K562 (cell line): ENCODE measurements around the gene HACD1. TPM values are rescaled to one million over a fixed set of nuclear protein-coding genes. Genes with fewer than 3 reads are reported as not detected.

Source experiments
- ATF1 ChIP-seq, 2 experiments: fragments of 450-650 bp in 1 of 2; IDR thresholded peaks; 2 replicates each; pipeline ENCODE4 v1.6.1; 2016; ENCODE audit warnings: missing compliant biosample characterization in 1 of 2, missing genetic modification characterization in 1 of 2
- BCL6 ChIP-seq: fragments of 250-450 bp; sonication (Bioruptor Pico); IDR thresholded peaks from 2 replicates; pipeline ENCODE4 v1.4.0; 2020
- CREM ChIP-seq: IDR thresholded peaks from 2 replicates; pipeline ENCODE4 v1.6.1; 2014; ENCODE audit warnings: antibody characterized with exemption, low read depth
- CTBP1 ChIP-seq: fragments of 450-650 bp; IDR thresholded peaks from 2 replicates; pipeline ENCODE4 v1.6.1; 2016; ENCODE audit warnings: borderline replicate concordance
- ETV5 ChIP-seq: sonication (generic); formaldehyde crosslinking; IDR thresholded peaks from 2 replicates; pipeline ENCODE4 v1.4.0; 2020; ENCODE audit warnings: low read depth, mild to moderate bottlenecking, missing genetic modification reagents
- MCM7 ChIP-seq, 2 experiments: fragments of 450-650 bp; IDR thresholded peaks; 2 replicates each; pipeline ENCODE4 v1.6.1; 2016 to 2018
- SMAD1 ChIP-seq: fragments of 150-350 bp; IDR thresholded peaks from 2 replicates; pipeline ENCODE4 v1.6.1; 2014; ENCODE audit warnings: low read length, low read depth; ENCODE audit not compliant: partially characterized antibody
- SMARCB1 ChIP-seq: IDR thresholded peaks from 2 replicates; pipeline ENCODE4 v1.6.1; 2011; ENCODE audit warnings: improper control_type of control experiment, low read depth; ENCODE audit not compliant: insufficient read length
- TEAD2 ChIP-seq: fragments of 450-650 bp; IDR thresholded peaks from 2 replicates; pipeline ENCODE4 v1.6.1; 2016; ENCODE audit warnings: missing genetic modification characterization, control low read depth, missing compliant biosample characterization
- ZNF23 ChIP-seq: fragments of 250-450 bp; sonication (Bioruptor Pico); IDR thresholded peaks from 2 replicates; pipeline ENCODE4 v1.4.0; 2020; ENCODE audit warnings: mild to moderate bottlenecking
- ZNF436 ChIP-seq: fragments of 250-450, 450-650 bp; sonication (Bioruptor Pico); formaldehyde crosslinking; IDR thresholded peaks from 2 replicates; pipeline ENCODE4 v1.7.0; 2020; ENCODE audit warnings: mild to moderate bottlenecking
- ZNF766 ChIP-seq: fragments of 200-800 bp; sonication (Bioruptor generic); conservative IDR thresholded peaks from 2 replicates; pipeline ENCODE4 v1.6.1; 2016; ENCODE audit warnings: missing genetic modification characterization, missing compliant biosample characterization
- polyA plus RNA-seq, 8 experiments: library from polyadenylated mRNA; depleted of rRNA in 4 of 8; stranded (reverse) in 5 of 8; unstranded in 3 of 8; fragments of >200 nt; fragmentation: Nextera tagmentation in 2 of 8; fragmentation: Illumina TruSeq in 1 of 8; extraction: Ambion mirVana in 2 of 8; extraction: Trizol in 1 of 8; gene quantifications; 2 replicates each; pipeline versions ENCODE4 v1.2.1 to v1.2.3, GENCODE V29; 2011 to 2014; ENCODE audit warnings: inconsistent platforms in 1 of 8, missing spikeins in 1 of 8
- total RNA-seq, 7 experiments: library from RNA; depleted of rRNA in 6 of 7; stranded (reverse); fragments of >200 nt in 6 of 7; fragmentation: Illumina TruSeq in 2 of 7; extraction: Trizol in 2 of 7; gene quantifications; 2 replicates each; pipeline versions ENCODE4 v1.2.1 to v1.2.3, GENCODE V29; 2011 to 2021; ENCODE audit warnings: low replicate concordance in 1 of 7
- TF ChIP-seq, protein P1 (sequence below): fragments of 250-450 bp; sonication (Bioruptor Pico); IDR thresholded peaks from 2 replicates; pipeline ENCODE4 v1.9.0; 2021; ENCODE audit warnings: mild to moderate bottlenecking, inconsistent platforms
- TF ChIP-seq, protein P2 (sequence below): fragments of 250-450 bp; sonication (Bioruptor Pico); IDR thresholded peaks from 2 replicates; pipeline ENCODE4 v1.4.0; 2020
- TF ChIP-seq, protein P3 (sequence below): sonication (generic); formaldehyde crosslinking; IDR thresholded peaks from 2 replicates; pipeline ENCODE4 v1.8.0; 2022; ENCODE audit warnings: mild to moderate bottlenecking, low read depth, missing genetic modification reagents
- TF ChIP-seq, protein P4 (sequence below): fragments of 450-650 bp; formaldehyde crosslinking; IDR thresholded peaks from 2 replicates; pipeline ENCODE4 v1.4.0; 2020; ENCODE audit warnings: mild to moderate bottlenecking, moderate library complexity

Gene HACD1
- total and polyA plus RNA-seq, 9 of the 15 experiments (the other 6 are each of a cell fraction or from before 2014, with no cell fraction given) = 0.99 to 4.5 (median 2.4) TPM

DNA sequence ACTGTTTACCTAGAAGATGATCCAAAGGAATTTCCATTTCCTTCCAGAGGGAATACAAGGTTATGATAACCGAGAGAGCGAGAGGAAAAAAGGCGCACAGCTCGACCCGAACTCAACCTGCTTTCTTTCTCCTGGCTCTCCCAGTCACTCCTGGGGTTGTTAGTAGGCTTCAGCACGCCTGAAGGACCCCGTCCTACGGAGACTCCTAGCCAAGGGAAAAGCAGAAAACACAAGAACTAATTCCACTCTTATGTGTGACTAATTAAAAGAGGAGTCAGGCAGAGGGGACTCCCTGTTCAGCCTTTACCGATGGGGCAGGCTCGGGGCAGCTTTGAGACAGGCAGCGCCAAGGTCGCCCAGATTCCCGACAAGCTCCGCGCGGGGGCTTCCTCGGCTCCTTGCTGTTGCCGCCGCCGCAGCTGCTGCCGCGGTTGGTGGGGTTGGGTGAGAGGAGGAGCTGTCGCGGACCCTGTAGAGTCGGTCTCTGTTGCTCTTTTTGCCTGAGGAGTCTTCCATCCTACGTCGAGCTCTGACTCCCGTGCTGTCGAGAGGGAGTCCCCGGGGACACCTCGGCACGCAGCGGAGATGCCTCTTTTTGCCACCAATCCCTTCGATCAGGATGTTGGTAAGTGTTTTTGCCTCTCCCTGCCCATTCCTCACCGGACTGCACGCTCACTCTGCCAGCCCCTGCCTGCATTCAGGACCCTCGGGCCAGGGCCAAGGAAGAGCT is 26.7 kb upstream of the HACD1 start, which contains the start of gene STAM (continued):
- TF ChIP-seq, protein P1, sequence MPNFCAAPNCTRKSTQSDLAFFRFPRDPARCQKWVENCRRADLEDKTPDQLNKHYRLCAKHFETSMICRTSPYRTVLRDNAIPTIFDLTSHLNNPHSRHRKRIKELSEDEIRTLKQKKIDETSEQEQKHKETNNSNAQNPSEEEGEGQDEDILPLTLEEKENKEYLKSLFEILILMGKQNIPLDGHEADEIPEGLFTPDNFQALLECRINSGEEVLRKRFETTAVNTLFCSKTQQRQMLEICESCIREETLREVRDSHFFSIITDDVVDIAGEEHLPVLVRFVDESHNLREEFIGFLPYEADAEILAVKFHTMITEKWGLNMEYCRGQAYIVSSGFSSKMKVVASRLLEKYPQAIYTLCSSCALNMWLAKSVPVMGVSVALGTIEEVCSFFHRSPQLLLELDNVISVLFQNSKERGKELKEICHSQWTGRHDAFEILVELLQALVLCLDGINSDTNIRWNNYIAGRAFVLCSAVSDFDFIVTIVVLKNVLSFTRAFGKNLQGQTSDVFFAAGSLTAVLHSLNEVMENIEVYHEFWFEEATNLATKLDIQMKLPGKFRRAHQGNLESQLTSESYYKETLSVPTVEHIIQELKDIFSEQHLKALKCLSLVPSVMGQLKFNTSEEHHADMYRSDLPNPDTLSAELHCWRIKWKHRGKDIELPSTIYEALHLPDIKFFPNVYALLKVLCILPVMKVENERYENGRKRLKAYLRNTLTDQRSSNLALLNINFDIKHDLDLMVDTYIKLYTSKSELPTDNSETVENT (CRISPR knock-in tag) = no peak
- TF ChIP-seq SMARCB1 (no peak), TEAD2 (tag) (no peak), CTBP1 (no peak; the same call in none of the 2 replicates), BCL6 (CRISPR knock-in tag) (no peak), SMAD1 (peak; percentile 49), ETV5 (CRISPR knock-in tag) (0 out of 2 replicates have a peak, but pooled peaks have one; percentile 44), ATF1 (CRISPR knock-in tag; IDR thresholded peaks at IDR 0.05) (no peak), ATF1 (tag; IDR thresholded peaks at IDR 0.05) (peak; percentile 77), ZNF766 (CRISPR knock-in tag) (no peak), ZNF436 (no peak), MCM7 (IDR thresholded peaks at IDR 0.05) (no peak), CREM (peak; percentile 39; the same call in 1 of the 2 replicates), ZNF23 (no peak)
- TF ChIP-seq, protein P2, sequence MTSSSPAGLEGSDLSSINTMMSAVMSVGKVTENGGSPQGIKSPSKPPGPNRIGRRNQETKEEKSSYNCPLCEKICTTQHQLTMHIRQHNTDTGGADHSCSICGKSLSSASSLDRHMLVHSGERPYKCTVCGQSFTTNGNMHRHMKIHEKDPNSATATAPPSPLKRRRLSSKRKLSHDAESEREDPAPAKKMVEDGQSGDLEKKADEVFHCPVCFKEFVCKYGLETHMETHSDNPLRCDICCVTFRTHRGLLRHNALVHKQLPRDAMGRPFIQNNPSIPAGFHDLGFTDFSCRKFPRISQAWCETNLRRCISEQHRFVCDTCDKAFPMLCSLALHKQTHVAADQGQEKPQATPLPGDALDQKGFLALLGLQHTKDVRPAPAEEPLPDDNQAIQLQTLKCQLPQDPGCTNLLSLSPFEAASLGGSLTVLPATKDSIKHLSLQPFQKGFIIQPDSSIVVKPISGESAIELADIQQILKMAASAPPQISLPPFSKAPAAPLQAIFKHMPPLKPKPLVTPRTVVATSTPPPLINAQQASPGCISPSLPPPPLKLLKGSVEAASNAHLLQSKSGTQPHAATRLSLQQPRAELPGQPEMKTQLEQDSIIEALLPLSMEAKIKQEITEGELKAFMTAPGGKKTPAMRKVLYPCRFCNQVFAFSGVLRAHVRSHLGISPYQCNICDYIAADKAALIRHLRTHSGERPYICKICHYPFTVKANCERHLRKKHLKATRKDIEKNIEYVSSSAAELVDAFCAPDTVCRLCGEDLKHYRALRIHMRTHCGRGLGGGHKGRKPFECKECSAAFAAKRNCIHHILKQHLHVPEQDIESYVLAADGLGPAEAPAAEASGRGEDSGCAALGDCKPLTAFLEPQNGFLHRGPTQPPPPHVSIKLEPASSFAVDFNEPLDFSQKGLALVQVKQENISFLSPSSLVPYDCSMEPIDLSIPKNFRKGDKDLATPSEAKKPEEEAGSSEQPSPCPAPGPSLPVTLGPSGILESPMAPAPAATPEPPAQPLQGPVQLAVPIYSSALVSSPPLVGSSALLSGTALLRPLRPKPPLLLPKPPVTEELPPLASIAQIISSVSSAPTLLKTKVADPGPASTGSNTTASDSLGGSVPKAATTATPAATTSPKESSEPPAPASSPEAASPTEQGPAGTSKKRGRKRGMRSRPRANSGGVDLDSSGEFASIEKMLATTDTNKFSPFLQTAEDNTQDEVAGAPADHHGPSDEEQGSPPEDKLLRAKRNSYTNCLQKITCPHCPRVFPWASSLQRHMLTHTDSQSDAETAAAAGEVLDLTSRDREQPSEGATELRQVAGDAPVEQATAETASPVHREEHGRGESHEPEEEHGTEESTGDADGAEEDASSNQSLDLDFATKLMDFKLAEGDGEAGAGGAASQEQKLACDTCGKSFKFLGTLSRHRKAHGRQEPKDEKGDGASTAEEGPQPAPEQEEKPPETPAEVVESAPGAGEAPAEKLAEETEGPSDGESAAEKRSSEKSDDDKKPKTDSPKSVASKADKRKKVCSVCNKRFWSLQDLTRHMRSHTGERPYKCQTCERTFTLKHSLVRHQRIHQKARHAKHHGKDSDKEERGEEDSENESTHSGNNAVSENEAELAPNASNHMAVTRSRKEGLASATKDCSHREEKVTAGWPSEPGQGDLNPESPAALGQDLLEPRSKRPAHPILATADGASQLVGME (CRISPR knock-in tag) = no peak
- TF ChIP-seq, protein P3, sequence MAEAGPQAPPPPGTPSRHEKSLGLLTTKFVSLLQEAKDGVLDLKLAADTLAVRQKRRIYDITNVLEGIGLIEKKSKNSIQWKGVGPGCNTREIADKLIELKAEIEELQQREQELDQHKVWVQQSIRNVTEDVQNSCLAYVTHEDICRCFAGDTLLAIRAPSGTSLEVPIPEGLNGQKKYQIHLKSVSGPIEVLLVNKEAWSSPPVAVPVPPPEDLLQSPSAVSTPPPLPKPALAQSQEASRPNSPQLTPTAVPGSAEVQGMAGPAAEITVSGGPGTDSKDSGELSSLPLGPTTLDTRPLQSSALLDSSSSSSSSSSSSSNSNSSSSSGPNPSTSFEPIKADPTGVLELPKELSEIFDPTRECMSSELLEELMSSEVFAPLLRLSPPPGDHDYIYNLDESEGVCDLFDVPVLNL (CRISPR knock-in tag) = 0 out of 2 replicates have a peak, but pooled peaks have one; percentile 9
- TF ChIP-seq, protein P4, sequence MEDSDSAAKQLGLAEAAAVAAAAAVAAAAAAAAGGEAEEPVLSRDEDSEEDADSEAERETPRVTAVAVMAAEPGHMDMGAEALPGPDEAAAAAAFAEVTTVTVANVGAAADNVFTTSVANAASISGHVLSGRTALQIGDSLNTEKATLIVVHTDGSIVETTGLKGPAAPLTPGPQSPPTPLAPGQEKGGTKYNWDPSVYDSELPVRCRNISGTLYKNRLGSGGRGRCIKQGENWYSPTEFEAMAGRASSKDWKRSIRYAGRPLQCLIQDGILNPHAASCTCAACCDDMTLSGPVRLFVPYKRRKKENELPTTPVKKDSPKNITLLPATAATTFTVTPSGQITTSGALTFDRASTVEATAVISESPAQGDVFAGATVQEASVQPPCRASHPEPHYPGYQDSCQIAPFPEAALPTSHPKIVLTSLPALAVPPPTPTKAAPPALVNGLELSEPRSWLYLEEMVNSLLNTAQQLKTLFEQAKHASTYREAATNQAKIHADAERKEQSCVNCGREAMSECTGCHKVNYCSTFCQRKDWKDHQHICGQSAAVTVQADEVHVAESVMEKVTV (CRISPR knock-in tag) = 0 out of 2 replicates have a peak, but pooled peaks have one; percentile 11
